Measurements from ENCODE around the gene OBP2B. TPM values are rescaled to one million over a fixed set of nuclear protein-coding genes. Genes with fewer than 3 reads are reported as not detected.
"Not testable (repeated sequence)": the region's sequence is repeated elsewhere in the genome, so short reads cannot be mapped to it uniquely, and the experiment has no call there.

Gene OBP2B
- total RNA-seq, 1 experiment from 2014 or later, result not detected

DNA sequence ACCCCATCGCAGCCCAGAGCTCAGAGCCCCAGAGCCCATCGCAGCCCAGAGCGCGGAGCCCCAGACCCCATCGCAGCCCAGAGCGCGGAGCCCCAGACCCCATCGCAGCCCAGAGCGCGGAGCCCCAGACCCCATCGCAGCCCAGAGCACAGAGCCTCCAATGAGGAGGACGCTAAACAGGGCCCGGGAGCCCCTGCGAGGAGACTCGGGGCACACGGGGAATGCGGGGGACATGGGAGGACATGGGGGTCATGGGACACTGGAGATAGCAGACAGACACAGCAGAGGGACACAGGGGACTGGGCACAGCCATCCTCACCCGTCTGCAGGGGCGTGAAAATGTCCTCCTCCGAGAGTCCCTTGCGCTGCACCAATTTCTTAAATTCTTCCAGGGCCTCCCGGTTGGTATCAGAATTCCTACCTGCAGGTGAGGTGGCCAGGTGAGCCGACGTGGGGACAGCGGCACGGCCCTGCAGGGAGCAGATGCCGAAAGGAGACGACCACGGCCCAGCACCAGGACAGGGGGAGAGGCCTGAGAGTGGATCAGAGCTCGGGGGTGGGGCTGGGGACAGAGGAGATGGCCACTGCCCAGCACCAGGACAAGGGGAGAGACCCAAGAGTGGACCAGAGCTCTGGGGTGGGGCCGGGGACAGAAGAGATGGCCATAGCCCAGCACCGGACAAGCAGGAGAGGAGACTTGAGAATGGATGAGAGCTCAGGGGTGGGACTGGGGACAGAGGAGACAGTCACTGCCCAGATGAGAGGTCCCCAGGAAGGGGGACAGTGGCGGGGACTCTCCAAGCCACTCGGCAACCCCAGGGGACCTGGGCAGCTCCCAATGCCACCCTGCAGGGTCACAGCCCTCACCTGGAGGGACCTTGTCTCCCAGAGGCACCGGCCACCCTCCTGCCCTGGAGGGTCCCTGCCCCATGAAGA, 2.8 kb downstream of the OBP2B start:
- Histone ChIP-seq H3K27ac (no peak overlapping the region), H3K4me3 (no peak overlapping the region), H3K36me3 (no peaks in the 10 kb centered on the region), H3K9me3 (replicated peaks) (no peaks in the 10 kb centered on the region), H3K4me1 (replicated peaks) (no peaks in the 10 kb centered on the region), H3K27me3 (replicated peaks) (peaks cover 24% of the 10 kb centered on the region)
- no peak for DNase-seq (ENCODE audit: low read depth in 1 of 2, low spot score in 2 of 2)

DNA sequence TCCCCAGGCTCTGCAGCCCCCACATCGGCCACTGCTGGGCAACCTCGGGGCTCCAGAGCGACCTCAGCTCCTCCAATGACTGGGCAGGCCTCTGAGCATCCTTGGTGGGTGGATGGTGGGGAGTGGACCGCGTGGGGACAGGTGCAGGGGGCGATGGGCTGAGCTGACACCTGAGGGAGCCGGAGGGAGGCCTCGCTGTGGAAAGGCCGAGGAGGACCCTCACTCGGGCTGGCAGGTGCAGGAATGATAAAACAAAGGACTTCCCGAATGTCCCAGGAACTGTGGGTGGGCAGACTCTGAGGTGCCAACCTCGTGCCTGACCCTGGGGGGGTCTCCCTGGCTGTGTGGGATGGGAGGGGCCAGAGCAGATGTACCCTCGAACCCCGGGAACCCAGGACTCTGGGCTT, 3.6 kb downstream of the OBP2B start:
- H3K27ac ChIP-seq; H3K4me1 ChIP-seq (replicated peaks); H3K36me3 ChIP-seq; H3K4me3 ChIP-seq; H3K9me3 ChIP-seq (replicated peaks); DNase-seq (ENCODE audit: low read depth in 1 of 2, low spot score in 2 of 2): not testable (repeated sequence)
- peaks cover 27% of the 10 kb centered on the region for H3K27me3 ChIP-seq (replicated peaks)

DNA sequence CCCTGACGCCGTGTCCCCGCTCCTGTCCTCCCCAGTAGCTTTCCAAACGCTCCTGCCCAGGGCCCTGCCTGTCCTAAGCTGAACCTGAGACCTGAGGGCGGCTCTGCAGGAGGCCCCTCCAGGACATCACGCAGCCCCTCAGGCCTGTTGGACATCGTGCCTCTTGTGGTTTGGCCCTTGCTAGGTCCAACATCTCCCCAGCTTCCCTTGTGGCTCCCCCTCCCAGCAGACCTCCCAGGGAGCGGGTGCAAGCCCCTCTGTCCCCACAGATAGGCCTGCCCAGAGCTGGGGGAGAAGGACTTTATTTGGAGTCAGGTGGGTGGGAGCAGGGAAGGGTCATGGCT, 4.1 kb downstream of the OBP2B start:
- Histone ChIP-seq H3K4me1 (replicated peaks) (no peaks in the 10 kb centered on the region), H3K36me3 (no peaks in the 10 kb centered on the region), H3K27ac (no peak overlapping the region), H3K27me3 (replicated peaks) (peaks cover 27% of the 10 kb centered on the region), H3K9me3 (replicated peaks) (no peaks in the 10 kb centered on the region), H3K4me3 (no peak overlapping the region)
- DNase-seq (ENCODE audit: low read depth in 1 of 2, low spot score in 2 of 2), result no peak

- Histone ChIP-seq H3K4me3 (no peak overlapping the region), H3K27me3 (replicated peaks) (peaks cover 27% of the 10 kb centered on the region), H3K9me3 (replicated peaks) (no peaks in the 10 kb centered on the region), H3K4me1 (replicated peaks) (no peaks in the 10 kb centered on the region), H3K27ac (no peak overlapping the region), H3K36me3 (no peaks in the 10 kb centered on the region)
- no peak for DNase-seq (ENCODE audit: low read depth in 1 of 2, low spot score in 2 of 2)
Observed at GRCh38 chr9:133204335-133204992, 4.6 kb downstream of the OBP2B start.

DNA sequence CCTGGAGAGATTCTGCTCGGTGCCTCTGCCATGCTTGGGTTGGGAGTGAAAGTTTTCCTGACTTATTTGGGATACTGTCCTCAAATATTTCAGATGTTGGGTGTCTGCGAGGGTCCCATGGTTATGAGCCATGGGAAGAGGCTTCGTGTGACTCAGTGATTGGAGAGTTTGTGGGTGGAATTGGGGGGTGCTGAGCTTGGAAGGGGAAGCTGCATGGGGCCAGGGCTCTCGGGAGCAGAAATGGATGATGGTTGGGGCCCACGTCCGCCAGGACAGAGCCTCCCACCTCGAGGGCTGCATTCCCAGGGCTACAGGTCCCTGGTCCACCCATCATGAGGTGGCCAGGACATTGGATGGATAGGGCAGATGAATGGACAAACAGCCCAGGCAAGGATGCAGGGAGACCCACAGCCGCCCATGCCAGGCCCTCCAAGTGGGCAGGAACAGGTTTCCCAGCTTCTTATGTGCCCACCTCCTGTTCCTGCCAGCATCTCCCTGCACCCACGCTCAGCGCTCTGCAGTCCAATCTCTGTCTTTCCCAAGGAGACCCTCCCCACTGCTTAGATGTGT, 5.5 kb downstream of the OBP2B start:
- DNase-seq (ENCODE audit: low read depth in 1 of 2, low spot score in 2 of 2), result no peak
- H3K27me3 ChIP-seq (replicated peaks), result peaks cover 27% of the 10 kb centered on the region

GRCh38 chr9:133202688-133203453, 6.2 kb downstream of the OBP2B start:
- no peak overlapping the region for H3K27ac ChIP-seq
- no peaks in the 10 kb centered on the region for H3K36me3 ChIP-seq
- peaks cover 30% of the 10 kb centered on the region for H3K27me3 ChIP-seq (replicated peaks)
- H3K4me1 ChIP-seq (replicated peaks), result no peaks in the 10 kb centered on the region
- DNase-seq (ENCODE audit: low read depth in 1 of 2, low spot score in 2 of 2), result no peak
- H3K9me3 ChIP-seq (replicated peaks), result no peaks in the 10 kb centered on the region
- H3K4me3 ChIP-seq, result no peak overlapping the region

More for the DNA sequence above, 5.5 kb downstream of the OBP2B start:
- H3K9me3 ChIP-seq (replicated peaks), result no peaks in the 10 kb centered on the region
- no peaks in the 10 kb centered on the region for H3K4me1 ChIP-seq (replicated peaks)
- no peak overlapping the region for H3K27ac ChIP-seq
- H3K4me3 ChIP-seq, result no peak overlapping the region
- no peaks in the 10 kb centered on the region for H3K36me3 ChIP-seq

GRCh38 chr9:133202145-133202513, 6.9 kb downstream of the OBP2B start:
- no peaks in the 10 kb centered on the region for H3K36me3 ChIP-seq
- H3K4me1 ChIP-seq (replicated peaks), result no peaks in the 10 kb centered on the region
- no peaks in the 10 kb centered on the region for H3K9me3 ChIP-seq (replicated peaks)
- H3K4me3 ChIP-seq, result no peak overlapping the region
- no peak for DNase-seq (ENCODE audit: low read depth in 1 of 2, low spot score in 2 of 2)
- peaks cover 30% of the 10 kb centered on the region for H3K27me3 ChIP-seq (replicated peaks)
- H3K27ac ChIP-seq, result no peak overlapping the region

DNA sequence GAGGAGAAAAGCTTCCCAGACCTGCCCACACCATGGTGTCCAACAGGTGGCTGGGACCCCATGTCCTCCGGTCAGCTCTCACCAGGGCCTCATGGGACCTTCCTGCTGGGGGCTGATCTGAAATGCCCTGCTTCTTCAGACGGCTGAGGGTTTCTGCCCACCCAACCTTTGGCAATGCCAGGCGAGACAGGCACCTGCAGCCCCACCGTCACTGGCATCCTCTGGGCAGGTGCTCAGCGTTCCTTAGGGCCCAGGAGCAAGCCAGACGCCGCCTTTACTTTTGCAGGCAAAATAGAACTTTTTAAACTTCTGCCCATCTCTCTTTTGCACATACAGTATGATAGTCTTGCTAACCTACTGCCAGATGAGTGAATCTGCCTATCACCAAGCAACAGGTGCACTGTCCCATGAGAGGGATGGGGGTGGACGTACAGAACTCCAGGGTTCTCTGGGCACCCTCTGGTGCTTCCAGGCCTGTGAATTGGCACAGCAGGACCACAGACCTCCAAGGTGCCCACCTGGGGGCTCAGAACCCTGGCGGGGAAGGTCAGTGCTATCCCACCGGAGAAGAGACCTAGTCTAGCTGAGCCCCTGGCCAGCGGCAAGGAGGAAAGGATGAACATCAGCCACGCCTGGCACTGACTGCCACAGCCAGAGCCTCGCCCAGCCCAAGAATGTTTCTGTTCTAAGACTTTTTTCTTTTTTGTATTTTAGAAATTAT, 7.5 kb downstream of the OBP2B start:
- Histone ChIP-seq H3K27ac (no peak overlapping the region), H3K4me3 (no peak overlapping the region), H3K9me3 (replicated peaks) (no peaks in the 10 kb centered on the region), H3K27me3 (replicated peaks) (peaks cover 33% of the 10 kb centered on the region), H3K36me3 (no peaks in the 10 kb centered on the region), H3K4me1 (replicated peaks) (no peaks in the 10 kb centered on the region)
- DNase-seq (ENCODE audit: low read depth in 1 of 2, low spot score in 2 of 2), result no peak

DNA sequence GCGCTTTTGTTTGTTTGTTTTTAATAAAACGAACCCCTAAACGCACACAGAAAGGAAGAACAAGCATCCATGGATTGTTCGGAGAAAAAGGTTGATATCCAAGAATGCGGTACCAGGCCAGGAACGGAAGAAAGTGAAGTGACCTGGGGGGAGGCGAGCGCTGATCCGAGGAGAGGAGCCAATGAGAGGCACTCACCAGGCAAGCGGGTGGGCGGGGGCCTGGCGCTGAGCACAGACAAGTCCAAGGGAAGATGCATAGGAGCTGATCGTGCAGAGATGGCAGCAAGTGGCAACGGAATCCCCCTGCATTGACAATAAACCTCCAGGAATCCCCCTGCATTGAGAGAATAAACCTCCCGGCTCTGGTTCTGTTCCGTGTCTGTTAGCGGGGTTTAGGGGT, 8.4 kb downstream of the OBP2B start:
- H3K9me3 ChIP-seq (replicated peaks), result no peaks in the 10 kb centered on the region
- peaks cover 30% of the 10 kb centered on the region for H3K27me3 ChIP-seq (replicated peaks)
- DNase-seq (ENCODE audit: low read depth in 1 of 2, low spot score in 2 of 2), result no peak
- H3K36me3 ChIP-seq, result no peaks in the 10 kb centered on the region
- no peaks in the 10 kb centered on the region for H3K4me1 ChIP-seq (replicated peaks)
- H3K27ac ChIP-seq, result no peak overlapping the region
- H3K4me3 ChIP-seq, result no peak overlapping the region

DNA sequence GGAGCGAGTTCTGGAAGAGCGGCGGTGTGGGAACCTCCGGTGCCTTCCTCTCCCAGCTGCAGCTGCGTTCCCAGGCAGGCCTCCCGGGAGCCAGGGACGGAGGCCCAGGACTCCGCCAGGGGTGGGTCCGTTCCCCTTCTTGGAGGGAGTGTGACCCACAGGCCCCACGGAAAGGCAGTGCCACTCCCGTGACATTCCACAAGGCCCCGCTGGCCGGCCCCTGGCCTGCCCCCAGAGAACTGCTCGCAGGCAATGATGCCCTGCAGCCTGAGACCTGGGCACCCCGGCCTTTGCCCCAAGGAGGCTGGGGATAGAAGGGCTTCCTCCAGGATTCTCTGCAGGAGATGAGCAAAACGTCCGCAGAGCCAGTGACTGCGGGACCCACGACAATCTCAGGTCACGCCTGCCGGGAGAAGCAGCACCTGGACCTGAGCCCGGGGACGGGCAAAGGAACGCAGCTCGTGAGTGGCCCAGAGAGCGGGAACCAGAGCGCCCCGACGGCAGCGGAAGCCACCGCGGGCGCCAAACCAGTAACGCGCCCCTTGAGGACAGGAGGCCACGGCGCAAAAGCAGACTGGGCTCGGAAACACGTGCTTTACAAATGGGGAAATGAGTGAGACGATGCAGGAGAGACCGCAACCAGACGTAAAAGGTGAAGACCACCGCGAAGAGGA, 9.3 kb downstream of the OBP2B start:
- Histone ChIP-seq H3K27ac (no peak overlapping the region), H3K4me3 (no peak overlapping the region), H3K4me1 (replicated peaks) (no peaks in the 10 kb centered on the region), H3K9me3 (replicated peaks) (no peaks in the 10 kb centered on the region; the same call in 1 of the 2 replicates), H3K36me3 (no peaks in the 10 kb centered on the region), H3K27me3 (replicated peaks) (peaks cover 35% of the 10 kb centered on the region)
- no peak for DNase-seq (ENCODE audit: low read depth in 1 of 2, low spot score in 2 of 2)

DNA sequence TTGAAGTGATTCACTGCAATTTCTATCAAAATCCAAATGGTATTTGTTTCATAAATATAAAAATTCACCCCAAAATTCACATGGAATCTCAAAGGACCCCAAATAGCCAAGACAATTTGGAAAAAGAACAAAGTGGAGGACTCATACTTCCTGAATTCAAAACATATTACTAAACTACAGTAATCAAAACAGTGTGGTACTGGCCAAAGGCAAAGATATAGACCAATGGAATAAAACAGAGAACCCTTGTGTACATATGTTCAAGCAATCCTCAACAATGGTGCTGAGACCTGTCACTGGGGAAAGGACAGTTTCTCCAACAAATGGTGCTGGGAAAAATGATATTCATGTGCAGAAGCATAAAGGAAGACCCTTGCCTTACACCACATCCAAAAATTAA, 14.0 kb downstream of the OBP2B start:
- DNase-seq (ENCODE audit: low read depth in 1 of 2, low spot score in 2 of 2), result no peak
- no peaks in the 10 kb centered on the region for H3K4me1 ChIP-seq (replicated peaks)
- no peaks in the 10 kb centered on the region; the same call in 1 of the 2 replicates for H3K9me3 ChIP-seq (replicated peaks)
- no peaks in the 10 kb centered on the region for H3K36me3 ChIP-seq
- H3K27ac ChIP-seq, result no peak overlapping the region
- H3K27me3 ChIP-seq (replicated peaks), result peaks cover 30% of the 10 kb centered on the region
- H3K4me3 ChIP-seq, result no peak overlapping the region

DNA sequence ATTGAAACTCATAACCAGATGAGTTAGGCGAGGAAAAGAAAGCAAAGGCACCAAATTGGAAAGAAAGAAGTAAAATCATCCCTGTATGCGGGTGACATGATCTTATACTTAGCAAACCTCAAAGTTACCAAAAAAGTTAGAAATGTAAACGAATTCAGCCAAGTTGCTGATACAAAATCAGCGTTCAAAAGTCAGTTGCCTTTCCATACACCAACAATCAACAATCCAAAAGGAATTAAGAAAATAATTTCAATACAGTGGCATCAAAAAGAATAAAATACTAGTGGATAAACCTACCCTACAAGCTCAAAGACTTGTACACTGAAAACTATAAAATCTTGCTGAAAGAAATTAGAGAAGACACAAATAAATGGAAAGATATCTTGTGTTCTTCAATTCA, 14.5 kb downstream of the OBP2B start:
- Histone ChIP-seq H3K4me3 (no peak overlapping the region), H3K9me3 (replicated peaks) (no peaks in the 10 kb centered on the region; the same call in 1 of the 2 replicates), H3K36me3 (no peaks in the 10 kb centered on the region), H3K4me1 (replicated peaks) (no peaks in the 10 kb centered on the region), H3K27ac (no peak overlapping the region), H3K27me3 (replicated peaks) (peaks cover 30% of the 10 kb centered on the region)
- no peak for DNase-seq (ENCODE audit: low read depth in 1 of 2, low spot score in 2 of 2)

- Histone ChIP-seq H3K9me3 (replicated peaks) (no peaks in the 10 kb centered on the region; the same call in 1 of the 2 replicates), H3K36me3 (no peaks in the 10 kb centered on the region), H3K4me1 (replicated peaks) (no peaks in the 10 kb centered on the region), H3K27me3 (replicated peaks) (peaks cover 37% of the 10 kb centered on the region), H3K4me3 (no peak overlapping the region), H3K27ac (no peak overlapping the region)
- DNase-seq (ENCODE audit: low read depth in 1 of 2, low spot score in 2 of 2), result no peak
Observed at GRCh38 chr9:133191989-133192388, 17.1 kb downstream of the OBP2B start.
